OCI-LY7 (cell line): Measurements from ENCODE around the gene ALK. TPM values are rescaled to one million over a fixed set of nuclear protein-coding genes. Genes with fewer than 3 reads are reported as not detected.

Experiments
- BruUV-seq: library from RNA; stranded (reverse); fragments of 400-500 nt; replicated peaks from 2 replicates; lab custom pipeline; 2021; lab: Mats Ljungman, UMichigan
- CTCF ChIA-PET: fragments of 300-600 bp; sonication (Branson Sonifier 250); formaldehyde crosslinking; loops from one replicate; lab custom pipeline; 2022; ENCODE audit warnings: antibody characterized with exemption; ENCODE audit not compliant: unreplicated experiment; lab: Charles Lee
- POLR2A ChIA-PET: fragments of 300-600 bp; sonication (Branson Sonifier 250); formaldehyde crosslinking; loops from one replicate; lab custom pipeline; 2022; ENCODE audit warnings: antibody characterized with exemption; lab: Charles Lee
- DNase-seq: peaks from one replicate; pipeline ENCODE4 v3.0.0-alpha.2; 2015; ENCODE audit warnings: low spot score
- H2AFZ ChIP-seq: fragments of 200-600 bp; sonication (generic), shearing (Covaris generic); 2 replicates; pipeline ENCODE4 v1.6.1; 2014; ENCODE audit warnings: mild to moderate bottlenecking, antibody characterized with exemption, low read length, moderate library complexity
- H3K27ac ChIP-seq: fragments of 200-600 bp; sonication (generic); 2 replicates; pipeline ENCODE4 v1.5.1; 2014; ENCODE audit warnings: mixed run types, low read depth, mild to moderate bottlenecking, moderate library complexity, low read length, inconsistent platforms; ENCODE audit not compliant: poor library complexity, severe bottlenecking
- H3K36me3 ChIP-seq: fragments of 200-600 bp; sonication (generic); 2 replicates; pipeline ENCODE4 v1.6.1; 2014; ENCODE audit warnings: mild to moderate bottlenecking, antibody characterized with exemption, low read length, moderate library complexity, mixed read lengths; ENCODE audit not compliant: insufficient read depth
- H3K4me1 ChIP-seq: fragments of 200-600 bp; sonication (generic); 2 replicates; pipeline ENCODE4 v1.5.1; 2014; ENCODE audit warnings: mild to moderate bottlenecking, low read length; ENCODE audit not compliant: insufficient read depth, poor library complexity, severe bottlenecking
- H3K4me2 ChIP-seq: fragments of 200-600 bp; sonication (generic); 2 replicates; pipeline ENCODE4 v1.6.1; 2014; ENCODE audit warnings: mild to moderate bottlenecking, low read length
- H3K4me3 ChIP-seq: fragments of 200-600 bp; sonication (generic); 2 replicates; pipeline ENCODE4 v1.5.1; 2014; ENCODE audit warnings: mild to moderate bottlenecking, low read depth, low read length; ENCODE audit not compliant: poor library complexity, severe bottlenecking
- H3K79me2 ChIP-seq: fragments of 200-600 bp; sonication (generic); 2 replicates; pipeline ENCODE4 v1.6.1; 2016; ENCODE audit warnings: low read depth, mild to moderate bottlenecking, low read length, moderate library complexity, mixed read lengths; ENCODE audit not compliant: insufficient read depth
- H3K9me2 ChIP-seq: fragments of 200-600 bp; sonication (generic); 2 replicates; pipeline ENCODE4 v1.6.1; 2016; ENCODE audit warnings: mild to moderate bottlenecking, low read length, mixed read lengths; ENCODE audit not compliant: insufficient read depth
- H3K9me3 ChIP-seq: fragments of 200-600 bp; sonication (generic); 2 replicates; pipeline ENCODE4 v1.6.1; 2014; ENCODE audit warnings: mild to moderate bottlenecking, mixed run types, low read length, mixed read lengths
- H4K20me1 ChIP-seq: fragments of 200-600 bp; sonication (generic); 2 replicates; pipeline ENCODE4 v1.6.1; 2014; ENCODE audit warnings: mild to moderate bottlenecking, antibody characterized with exemption, low read length, moderate library complexity, mixed read lengths; ENCODE audit not compliant: insufficient read depth
- EZH2phosphoT487 ChIP-seq: fragments of 200-600 bp; sonication (generic); IDR thresholded peaks from 2 replicates; pipeline ENCODE4 v1.6.1; 2018; ENCODE audit warnings: low read depth, borderline replicate concordance, mild to moderate bottlenecking, mixed run types, antibody characterized with exemption, low read length, moderate library complexity, mixed read lengths
- intact Hi-C: fragments of 100-400 bp; cut with micrococcal nuclease; formaldehyde crosslinking; loops from one replicate; pipeline ENCODE4 v1.10.0; 2022; ENCODE audit not compliant: unreplicated experiment
- total RNA-seq, 2 experiments: library from RNA; depleted of rRNA in 1 of 2; stranded (reverse); fragments of >200 nt in 1 of 2; shearing (Covaris generic) in 1 of 2; gene quantifications; 2 replicates each; pipeline ENCODE4 v1.2.3, GENCODE V29; 2014 to 2022
- TF ChIP-seq, protein P1 (sequence below): fragments of 200-600 bp; sonication (generic); conservative IDR thresholded peaks from 2 replicates; pipeline ENCODE4 v1.5.1; 2014; ENCODE audit warnings: mild to moderate bottlenecking, antibody characterized with exemption, low read length, moderate library complexity, mixed read lengths

Gene ALK
- total RNA-seq, 2 experiments from 2014 or later: 0.09 TPM; not detected in 1

DNA sequence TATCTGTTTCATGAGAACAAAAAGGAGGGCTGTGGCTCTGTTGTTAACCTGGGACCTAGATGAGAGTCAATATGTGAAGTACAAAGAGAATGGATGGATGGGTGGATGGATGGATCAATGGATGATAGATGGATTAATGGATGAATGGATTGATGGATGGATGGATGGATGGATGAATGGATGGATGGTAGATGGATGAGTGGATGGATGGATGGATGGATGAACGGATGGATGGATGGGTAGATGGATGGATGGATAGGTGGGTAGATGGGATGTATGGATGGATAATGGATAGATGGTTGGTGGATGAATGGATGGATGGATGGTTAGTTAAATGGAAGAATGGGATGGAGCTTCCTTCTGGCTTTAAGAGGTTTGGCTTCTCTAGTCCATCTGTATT is 396.7 kb downstream of the ALK start:
- intact Hi-C loops: no loop called here
- Histone ChIP-seq H3K36me3 (no peaks in the 10 kb centered on the region), H3K9me2 (no peaks in the 10 kb centered on the region), H2AFZ (no peak overlapping the region), H3K79me2 (no peaks in the 10 kb centered on the region), H4K20me1 (no peaks in the 10 kb centered on the region), H3K4me3 (no peak overlapping the region), H3K27ac (no peak overlapping the region), H3K4me2 (no peak overlapping the region), H3K9me3 (no peaks in the 10 kb centered on the region), H3K4me1 (no peaks in the 10 kb centered on the region)
- ChIA-PET CTCF (no interaction called here), POLR2A (no interaction called here)
- DNase-seq: no peak
- no peak for TF ChIP-seq EZH2phosphoT487
- TF ChIP-seq, protein P1, sequence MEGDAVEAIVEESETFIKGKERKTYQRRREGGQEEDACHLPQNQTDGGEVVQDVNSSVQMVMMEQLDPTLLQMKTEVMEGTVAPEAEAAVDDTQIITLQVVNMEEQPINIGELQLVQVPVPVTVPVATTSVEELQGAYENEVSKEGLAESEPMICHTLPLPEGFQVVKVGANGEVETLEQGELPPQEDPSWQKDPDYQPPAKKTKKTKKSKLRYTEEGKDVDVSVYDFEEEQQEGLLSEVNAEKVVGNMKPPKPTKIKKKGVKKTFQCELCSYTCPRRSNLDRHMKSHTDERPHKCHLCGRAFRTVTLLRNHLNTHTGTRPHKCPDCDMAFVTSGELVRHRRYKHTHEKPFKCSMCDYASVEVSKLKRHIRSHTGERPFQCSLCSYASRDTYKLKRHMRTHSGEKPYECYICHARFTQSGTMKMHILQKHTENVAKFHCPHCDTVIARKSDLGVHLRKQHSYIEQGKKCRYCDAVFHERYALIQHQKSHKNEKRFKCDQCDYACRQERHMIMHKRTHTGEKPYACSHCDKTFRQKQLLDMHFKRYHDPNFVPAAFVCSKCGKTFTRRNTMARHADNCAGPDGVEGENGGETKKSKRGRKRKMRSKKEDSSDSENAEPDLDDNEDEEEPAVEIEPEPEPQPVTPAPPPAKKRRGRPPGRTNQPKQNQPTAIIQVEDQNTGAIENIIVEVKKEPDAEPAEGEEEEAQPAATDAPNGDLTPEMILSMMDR: no peak
- no TSS peak for BruUV-seq

DNA sequence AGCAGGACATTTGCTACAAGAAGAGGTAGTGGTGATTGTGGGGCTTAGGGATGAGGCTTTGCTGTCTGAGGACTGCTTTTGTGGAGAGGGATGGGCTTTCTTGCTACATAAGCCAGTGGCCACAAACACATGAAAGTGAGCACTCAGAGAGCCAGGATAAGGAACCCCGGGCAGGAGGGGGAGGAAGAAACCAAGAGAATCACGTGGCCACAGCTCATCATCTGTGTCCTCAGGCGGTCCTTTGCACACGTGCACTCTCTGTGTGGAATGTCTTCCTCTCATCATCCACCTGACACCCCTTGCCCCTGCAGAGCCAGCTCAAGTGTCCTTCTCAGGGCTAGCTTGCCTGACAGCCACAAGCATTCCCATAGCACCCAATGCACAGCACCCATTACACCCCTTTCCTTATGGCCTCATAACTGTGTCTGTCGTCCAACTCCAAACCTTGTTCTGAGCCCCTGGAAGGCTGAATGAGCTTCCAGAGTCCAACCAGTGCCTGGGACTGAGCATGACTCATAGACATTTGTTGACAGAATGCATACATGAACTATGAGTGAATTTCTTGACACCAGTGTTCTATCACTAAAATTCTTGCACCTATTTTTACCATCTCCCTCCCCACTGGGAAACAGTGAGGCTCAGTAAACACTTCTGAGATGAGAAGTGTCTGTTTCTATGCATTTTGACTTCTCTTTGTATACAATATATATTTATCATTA is 398.3 kb downstream of the ALK start:
- Histone ChIP-seq H3K4me2 (no peak overlapping the region), H3K9me3 (no peaks in the 10 kb centered on the region), H3K9me2 (no peaks in the 10 kb centered on the region), H3K36me3 (no peaks in the 10 kb centered on the region), H2AFZ (no peak overlapping the region), H3K79me2 (no peaks in the 10 kb centered on the region), H3K4me1 (no peaks in the 10 kb centered on the region), H4K20me1 (no peaks in the 10 kb centered on the region), H3K27ac (no peak overlapping the region), H3K4me3 (no peak overlapping the region)
- POLR2A ChIA-PET: interaction anchor here (0.6 kb wide), 2 partner anchors 22 to 245 kb away, joined by 3 to 4 read pairs; no protein-coding TSS in a partner anchor
- intact Hi-C loops: no loop called here
- BruUV-seq: no TSS peak
- TF ChIP-seq EZH2phosphoT487: no peak
- TF ChIP-seq, protein P1: no peak
- CTCF ChIA-PET: no interaction called here
- no peak for DNase-seq

DNA sequence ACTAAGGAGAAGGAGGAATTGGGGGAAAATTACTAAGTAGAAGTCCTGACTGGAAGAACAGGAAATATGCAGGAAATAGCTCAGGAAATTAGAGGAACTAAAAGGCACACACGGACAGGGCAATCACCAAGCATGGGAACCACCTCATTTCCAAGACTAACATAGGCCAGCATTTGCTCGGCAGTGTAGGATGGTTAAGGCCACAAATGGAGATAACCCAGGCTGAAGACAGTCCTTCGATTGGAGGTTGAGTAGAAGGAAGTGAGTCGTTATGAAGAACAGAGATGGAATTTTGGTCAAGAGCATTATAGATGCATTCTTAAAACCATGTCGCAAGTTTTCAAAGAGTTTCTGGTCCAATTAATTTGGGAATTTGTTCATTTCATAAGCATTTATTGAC is 401.4 kb downstream of the ALK start:
- DNase-seq: no peak
- Histone ChIP-seq H3K9me2 (no peaks in the 10 kb centered on the region), H3K9me3 (no peaks in the 10 kb centered on the region), H4K20me1 (no peaks in the 10 kb centered on the region), H3K4me2 (no peak overlapping the region), H3K36me3 (no peaks in the 10 kb centered on the region), H3K4me1 (no peaks in the 10 kb centered on the region), H3K79me2 (no peaks in the 10 kb centered on the region), H3K27ac (no peak overlapping the region), H2AFZ (no peak overlapping the region), H3K4me3 (no peak overlapping the region)
- TF ChIP-seq, protein P1: no peak
- no peak for TF ChIP-seq EZH2phosphoT487
- intact Hi-C loops: no loop called here
- CTCF ChIA-PET: no interaction called here
- POLR2A ChIA-PET: no interaction called here
- no TSS peak for BruUV-seq
